ENCODE results near the gene COL26A1.
"Not testable (repeated sequence)": the region's sequence is repeated elsewhere in the genome, so short reads cannot be mapped to it uniquely, and the experiment has no call there.

The COL26A1 gene

GRCh38 chr7:101505510-101505909, 142.8 kb downstream of the COL26A1 start:
- not testable (repeated sequence) for DNase-seq

DNA sequence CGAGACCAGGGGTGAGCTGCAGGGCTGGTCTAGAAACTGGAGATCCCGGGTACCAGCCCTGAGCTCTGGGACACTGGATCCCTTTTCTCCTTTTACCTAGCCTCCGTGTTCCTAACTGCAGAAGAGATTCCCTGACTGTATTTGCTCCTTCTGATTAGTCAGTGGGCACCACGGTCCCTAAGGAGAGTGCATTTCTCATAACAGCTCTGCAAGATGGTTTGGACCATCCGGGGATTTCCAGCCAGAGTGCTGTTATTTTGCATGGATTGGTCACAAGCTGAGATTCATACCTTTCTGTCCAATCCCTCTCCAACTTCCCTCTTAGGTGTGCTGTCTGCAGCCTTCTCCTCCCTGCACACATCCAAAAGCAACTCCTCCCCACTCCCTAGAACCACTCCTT, 143.9 kb downstream of the COL26A1 start:
- no peak for DNase-seq

- DNase-seq, result no peak
Observed at GRCh38 chr7:101507327-101507726, 144.7 kb downstream of the COL26A1 start.

DNA sequence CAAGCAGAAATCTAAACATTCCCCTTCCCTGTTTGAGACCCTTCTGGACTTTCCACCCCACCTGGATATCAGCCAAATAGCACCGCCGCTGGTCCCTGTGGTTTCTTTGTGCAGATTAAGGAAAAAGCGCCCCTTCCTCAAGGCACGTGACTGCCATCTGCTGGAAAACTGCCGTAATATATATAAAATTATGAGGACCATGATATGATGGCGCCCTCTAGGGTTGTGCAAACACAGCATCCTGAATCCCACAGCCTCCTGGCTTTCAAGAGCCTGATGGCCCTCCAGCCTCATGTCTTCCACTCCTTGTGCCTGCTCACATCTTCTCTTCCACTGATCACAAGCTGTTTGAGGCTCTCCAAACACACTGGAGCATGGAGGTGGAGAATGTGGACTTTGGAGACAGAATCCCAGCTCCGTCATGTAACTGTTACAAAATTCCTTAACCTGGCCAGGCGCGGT, 145.1 kb downstream of the COL26A1 start:
- no peak for DNase-seq

- no peak for DNase-seq
Observed at GRCh38 chr7:101510297-101510696, 147.6 kb downstream of the COL26A1 start.

GRCh38 chr7:101511965-101512364, 149.3 kb downstream of the COL26A1 start:
- DNase-seq, result no peak

DNA sequence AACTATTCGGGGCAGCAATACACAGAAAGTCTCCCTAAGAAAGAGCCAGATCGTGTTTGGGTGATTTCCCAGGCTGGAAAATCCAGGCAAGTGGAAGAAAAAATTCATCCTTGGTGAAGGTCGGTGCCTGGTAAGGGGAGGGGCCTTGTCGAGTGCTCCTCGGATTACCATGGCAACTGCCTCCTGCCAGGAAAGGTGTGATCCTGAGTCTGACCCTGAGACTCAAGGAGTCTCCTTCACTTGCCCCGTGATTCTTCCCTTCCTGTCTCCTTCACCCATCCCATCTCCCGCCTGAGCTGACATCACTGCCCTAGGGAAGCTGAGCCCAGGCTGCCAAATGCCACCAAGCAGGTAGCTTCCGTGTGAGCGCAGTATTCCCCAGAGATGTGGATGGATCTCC, 154.2 kb downstream of the COL26A1 start:
- no peak for DNase-seq

GRCh38 chr7:101517304-101517703, 154.6 kb downstream of the COL26A1 start:
- no peak for DNase-seq

DNA sequence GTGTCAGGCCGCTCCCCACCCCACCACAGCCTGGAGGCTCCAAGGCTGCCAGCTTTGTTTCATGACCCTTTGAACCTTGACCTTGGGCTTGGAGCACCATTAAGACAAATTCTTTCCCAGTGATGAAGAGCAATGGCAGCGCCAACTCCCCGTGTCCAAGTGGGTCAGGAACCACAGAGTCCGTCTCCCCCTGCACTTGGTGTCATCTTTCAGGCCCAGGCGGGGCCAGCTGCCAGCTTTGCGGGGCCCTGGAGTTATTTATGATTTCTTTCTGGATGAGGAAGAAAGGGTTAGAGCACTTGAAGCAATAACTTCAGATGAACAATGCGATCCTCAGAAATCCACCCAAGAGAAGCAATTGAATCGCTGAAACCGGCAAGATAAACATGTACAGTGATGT, 155.7 kb downstream of the COL26A1 start:
- no peak for DNase-seq

DNA sequence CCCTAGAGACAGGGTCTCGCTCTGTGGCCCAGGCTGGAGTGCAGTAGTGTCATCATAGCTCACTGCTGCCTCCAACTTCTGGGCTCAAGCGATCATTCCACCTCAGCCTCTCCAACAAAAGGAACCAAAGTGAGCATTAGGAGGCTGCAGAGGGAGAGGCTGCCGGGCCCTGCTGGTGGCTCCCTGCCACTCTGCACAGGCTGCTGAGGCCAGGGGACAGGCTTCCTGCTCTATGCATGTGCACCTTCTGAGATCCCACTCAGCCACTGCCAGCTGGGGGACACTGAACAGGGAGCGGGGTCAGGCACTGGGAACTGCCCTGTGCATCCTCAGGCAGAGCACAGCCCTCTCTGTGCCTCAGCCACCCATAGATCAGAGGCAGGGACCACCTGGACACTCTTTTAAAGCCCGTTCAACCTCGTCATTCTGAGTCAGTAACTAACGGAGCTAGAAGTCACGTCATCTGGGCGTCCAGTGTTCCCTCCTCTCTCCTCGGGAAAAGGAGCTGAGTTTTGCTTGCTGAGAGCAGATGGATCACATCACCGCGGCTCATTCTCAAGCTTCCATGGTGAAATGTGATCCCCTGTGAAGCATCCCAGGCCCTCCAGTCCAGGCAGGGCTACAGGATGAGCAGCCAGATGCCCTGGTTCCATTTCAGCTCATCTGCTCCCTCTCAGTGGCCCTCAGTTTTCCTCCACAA, 156.8 kb downstream of the COL26A1 start:
- DNase-seq, result no peak

DNA sequence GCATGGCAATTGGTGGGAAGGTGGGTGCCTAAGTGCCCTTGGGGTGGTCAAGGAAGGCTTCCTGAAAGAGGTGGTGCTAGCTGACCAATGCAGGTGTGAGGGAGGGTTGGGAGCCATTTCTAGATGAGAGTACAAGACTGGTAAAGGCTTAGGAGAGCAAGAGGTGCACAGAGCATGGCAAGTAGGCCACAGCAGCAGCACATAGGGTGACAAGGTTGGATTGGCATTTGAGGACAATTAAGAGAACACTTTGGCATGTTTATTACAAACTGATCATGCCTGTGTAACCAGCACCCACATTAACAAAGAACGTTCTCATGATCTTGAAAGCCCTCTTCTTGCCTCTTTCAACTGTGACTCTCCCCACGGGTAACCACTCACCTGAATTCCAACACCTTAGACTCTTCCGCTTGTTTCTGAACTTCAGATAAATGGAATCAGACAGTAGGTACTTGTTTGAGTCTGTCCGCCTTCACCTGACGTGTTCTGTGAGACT, 158.8 kb downstream of the COL26A1 start:
- no peak for DNase-seq

DNA sequence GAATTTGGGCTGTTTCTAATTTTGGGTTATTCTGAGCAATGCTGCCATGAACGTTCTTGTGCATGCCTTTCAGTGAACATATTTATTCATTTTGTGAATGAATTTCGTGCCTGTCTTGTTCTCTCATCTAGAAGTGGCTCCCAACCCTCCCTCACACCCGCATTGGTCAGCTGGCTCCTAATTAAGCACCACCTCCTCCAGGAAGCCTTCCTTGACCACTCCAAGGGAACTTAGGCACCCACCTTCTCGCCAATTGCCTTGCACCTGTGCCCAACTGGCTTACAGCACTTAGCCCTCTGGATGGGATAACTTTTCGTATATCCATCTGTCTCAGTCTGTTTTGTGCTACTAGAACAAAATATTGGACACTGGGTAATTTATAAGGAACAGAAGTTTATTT, 159.3 kb downstream of the COL26A1 start:
- DNase-seq, result no peak

DNA sequence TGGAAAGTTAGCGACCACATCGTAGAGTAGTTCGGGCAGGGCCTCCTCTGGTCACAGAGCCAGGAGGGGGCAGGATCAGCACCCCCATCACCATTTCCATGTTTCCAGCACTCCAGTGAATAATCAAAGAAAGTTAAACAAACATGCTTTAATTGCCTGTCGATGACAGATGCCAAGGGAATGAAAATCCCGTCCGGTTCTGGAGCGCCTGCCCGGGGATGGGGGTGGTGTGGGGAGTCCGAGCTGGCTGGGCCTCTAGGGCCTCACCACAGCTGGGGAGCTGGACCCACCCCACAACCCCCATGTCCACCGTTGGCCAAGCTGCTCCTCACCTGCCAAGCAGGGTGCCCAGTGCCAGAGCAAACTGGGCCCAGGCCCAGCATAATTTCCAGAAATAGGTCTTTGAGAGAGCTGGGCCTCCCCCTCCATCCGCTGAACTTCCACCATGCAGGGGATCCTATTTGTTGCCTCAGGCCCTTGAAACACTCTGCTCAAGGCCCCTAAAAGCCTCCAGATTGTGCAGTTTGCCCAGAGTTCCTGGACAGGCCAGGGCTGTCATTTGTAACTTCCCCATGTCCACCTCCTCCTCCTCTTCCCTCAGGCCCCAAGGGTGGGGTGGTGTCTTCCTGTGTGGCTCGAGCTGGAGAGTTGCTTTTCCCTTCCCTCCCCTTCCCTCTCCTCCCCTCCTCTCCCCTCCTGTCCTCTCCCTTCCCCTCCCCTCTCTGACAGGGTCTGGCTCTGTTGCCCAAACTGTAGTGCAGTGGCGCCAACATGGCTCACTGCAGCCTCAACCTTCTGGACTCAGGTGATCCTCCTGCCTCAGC, 165.4 kb downstream of the COL26A1 start:
- no peak for DNase-seq

DNA sequence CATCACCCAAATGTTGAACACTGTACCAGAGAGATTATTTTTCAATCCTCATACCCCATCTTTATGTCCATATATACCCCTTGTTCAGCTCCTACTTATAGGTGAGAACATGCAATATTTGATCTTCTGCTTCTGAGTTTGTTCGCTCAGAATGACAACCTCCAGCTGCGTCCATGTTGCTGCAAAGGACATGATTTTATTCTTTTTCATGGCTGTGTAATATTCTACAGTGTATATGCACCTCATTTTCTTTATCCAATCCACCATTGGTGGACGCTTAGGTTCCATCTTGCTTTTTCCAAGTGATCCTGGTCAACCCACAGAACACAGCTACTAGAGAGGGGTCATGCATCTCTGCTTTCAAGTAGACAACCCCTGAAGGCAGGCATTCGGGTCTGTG, 166.9 kb downstream of the COL26A1 start:
- no peak for DNase-seq

- DNase-seq, result no peak
Observed at GRCh38 chr7:101531726-101532357, 169.2 kb downstream of the COL26A1 start.

DNA sequence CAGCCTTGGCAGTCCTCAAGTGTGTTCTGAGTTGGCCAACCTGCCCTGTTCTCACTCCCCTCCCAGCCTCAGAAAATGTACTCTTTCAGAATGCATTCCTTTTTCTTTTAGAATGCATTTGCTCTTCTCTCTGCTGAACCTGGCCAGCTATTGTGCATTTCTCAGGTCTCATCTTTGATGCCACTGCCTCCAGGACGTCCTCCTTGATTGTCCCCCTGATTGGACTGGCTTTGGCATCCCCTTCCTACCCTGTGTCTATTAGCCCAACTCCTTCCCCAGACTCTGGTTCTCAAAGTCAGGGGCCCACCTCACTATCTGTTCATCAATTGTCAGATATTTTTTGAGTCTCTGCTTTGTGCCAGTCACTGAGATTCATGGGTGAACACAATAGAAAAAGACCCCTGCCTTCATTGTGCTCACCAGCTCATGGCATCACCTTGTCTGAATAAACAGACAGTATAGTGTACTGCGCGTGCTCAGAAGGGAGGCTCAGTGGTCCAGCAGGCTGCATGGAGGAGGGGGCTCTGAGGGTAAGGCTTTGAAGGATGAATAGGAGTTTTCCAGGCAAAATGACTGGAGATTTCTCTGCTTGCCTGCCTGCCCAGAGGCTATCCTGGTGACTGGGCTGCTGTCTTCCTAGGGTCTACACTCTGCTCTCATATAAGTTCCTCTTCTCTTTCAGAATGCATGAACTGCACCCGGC, 169.9 kb downstream of the COL26A1 start:
- no peak for DNase-seq

DNA sequence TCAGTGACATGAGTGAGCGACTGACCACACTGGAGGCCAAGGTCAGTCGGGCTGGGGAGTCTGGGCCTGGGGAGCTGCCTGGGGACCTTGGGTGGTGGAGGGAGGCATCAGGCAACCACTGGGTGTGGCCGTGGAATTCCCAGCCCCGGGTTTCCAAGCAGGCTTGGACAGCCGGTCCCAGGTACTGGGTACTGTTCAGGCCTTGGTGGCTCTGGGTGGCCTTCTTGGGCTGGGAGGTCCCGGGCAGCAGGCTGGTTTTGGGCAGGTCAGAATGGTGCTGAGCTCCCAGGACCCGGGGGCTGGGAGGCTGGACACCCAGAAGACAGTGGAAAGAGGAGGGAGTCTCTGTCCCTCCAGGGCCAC, 170.4 kb downstream of the COL26A1 start:
- no peak for DNase-seq

DNA sequence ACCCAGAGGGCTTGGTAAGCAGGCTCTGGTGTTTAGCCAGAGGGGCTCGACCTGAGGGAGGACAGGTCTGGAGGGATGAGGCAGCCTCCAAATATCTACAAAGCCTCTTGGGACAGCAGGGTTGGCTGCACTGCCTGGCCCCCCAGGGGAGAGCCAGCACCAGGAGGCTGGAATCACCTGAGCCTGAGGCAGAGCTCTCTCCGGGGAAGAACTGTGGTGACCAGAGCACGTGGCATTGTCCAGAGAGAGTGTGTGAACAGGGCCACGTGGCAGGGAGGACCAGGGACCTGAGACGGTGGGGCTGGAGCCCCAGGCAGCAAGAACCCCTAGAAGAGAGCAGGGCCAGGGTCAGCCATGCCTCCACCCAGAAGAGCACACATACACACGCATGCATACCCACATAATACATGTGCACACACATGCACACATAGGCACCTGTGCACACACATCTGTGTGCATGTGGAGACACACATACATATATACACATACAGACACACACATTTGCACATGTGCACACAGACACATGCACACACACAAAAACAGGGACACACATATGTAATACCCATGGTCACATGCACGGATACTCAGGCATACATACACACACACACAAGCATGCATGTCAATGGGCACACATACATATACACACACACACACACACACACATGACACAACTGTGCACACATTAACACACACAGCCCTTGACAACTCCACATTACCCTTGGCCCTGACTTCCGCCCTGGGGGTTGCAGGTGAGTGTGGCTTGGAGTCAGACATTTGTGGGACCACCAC, 171.5 kb downstream of the COL26A1 start:
- no peak for DNase-seq

DNA sequence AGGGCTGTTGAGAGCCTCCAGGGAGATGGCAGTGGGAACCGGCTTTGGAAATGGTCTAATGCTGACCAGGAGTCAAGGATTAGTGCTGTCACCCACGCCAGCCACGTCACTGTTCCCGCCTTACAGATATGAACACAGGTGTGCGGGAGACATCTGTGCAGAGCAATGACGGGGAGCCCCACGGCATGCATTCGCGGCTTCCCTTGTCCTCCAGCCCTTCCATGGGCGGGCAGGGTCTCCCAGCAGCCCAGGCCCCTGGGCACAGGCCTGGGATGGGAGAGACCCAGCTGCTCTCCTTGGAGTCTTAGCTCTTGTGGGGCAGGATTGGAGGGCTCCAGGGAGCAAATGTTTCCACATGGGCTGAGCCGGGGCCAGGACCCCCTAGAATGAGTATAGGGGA, 172.2 kb downstream of the COL26A1 start:
- DNase-seq, result no peak

GRCh38 chr7:101535351-101535751, 172.7 kb downstream of the COL26A1 start:
- no peak for DNase-seq

GRCh38 chr7:101536232-101536631, 173.6 kb downstream of the COL26A1 start:
- DNase-seq, result no peak

- no peak for DNase-seq
Observed at GRCh38 chr7:101536668-101537067, 174.0 kb downstream of the COL26A1 start.

All from GF-D8 (cell line).